Chondrocyte (in vitro differentiated cells): ENCODE measurements around the gene AGRN. TPM values are rescaled to one million over a fixed set of nuclear protein-coding genes. Genes with fewer than 3 reads are reported as not detected.
"Not testable (repeated sequence)": the region's sequence is repeated elsewhere in the genome, so short reads cannot be mapped to it uniquely, and the experiment has no call there.

Source experiments
- DNase-seq: peaks from one replicate; pipeline ENCODE4 v3.0.0; 2021; ENCODE audit warnings: mixed read lengths, low spot score
- H3K27ac Mint-ChIP-seq: one replicate; pipeline ENCODE4 v1.8.0; 2021; ENCODE audit warnings: mild to moderate bottlenecking, moderate library complexity, mixed read lengths; ENCODE audit not compliant: unreplicated experiment
- H3K27me3 Mint-ChIP-seq: 2 replicates; pipeline ENCODE4 v1.8.0; 2021; ENCODE audit warnings: low read depth, mixed read lengths
- H3K36me3 Mint-ChIP-seq: 2 replicates; pipeline ENCODE4 v1.8.0; 2021; ENCODE audit warnings: low read depth, mixed read lengths
- H3K4me1 Mint-ChIP-seq: 2 replicates; pipeline ENCODE4 v1.8.0; 2021; ENCODE audit warnings: low read depth, mild to moderate bottlenecking, mixed read lengths
- H3K4me3 Mint-ChIP-seq: one replicate; pipeline ENCODE4 v1.8.0; 2021; ENCODE audit warnings: mild to moderate bottlenecking, moderate library complexity, mixed read lengths; ENCODE audit not compliant: unreplicated experiment
- H3K9me3 Mint-ChIP-seq: 2 replicates; pipeline ENCODE4 v1.8.0; 2021; ENCODE audit warnings: low read depth, mixed read lengths
- CTCF ChIP-seq: fragments of 200-600 bp; sonication (generic); IDR thresholded peaks from 2 replicates; pipeline ENCODE4 v1.5.0; 2021; ENCODE audit warnings: antibody characterized with exemption, mild to moderate bottlenecking, moderate library complexity
- total RNA-seq: library from RNA; stranded (reverse); gene quantifications from 3 replicates; pipeline ENCODE4 v1.2.1, GENCODE V29; 2021

AGRN gene
- total RNA-seq, 1 donor from 2014 or later = 221 TPM

GRCh38 chr1:975896-976683 is 43.8 kb upstream of the AGRN start:
- Mint-ChIP-seq H3K36me3 (no peaks in the 10 kb centered on the region), H3K9me3 (no peaks in the 10 kb centered on the region), H3K4me3 (no peak overlapping the region), H3K27ac (no peak overlapping the region), H3K27me3 (peaks cover 9% of the 10 kb centered on the region), H3K4me1 (peaks cover 3% of the 10 kb centered on the region)
- DNase-seq = no peak
- TF ChIP-seq CTCF = peak; percentile 84

GRCh38 chr1:976791-977190 is 43.1 kb upstream of the AGRN start:
- DNase-seq, H3K9me3 Mint-ChIP-seq, H3K4me1 Mint-ChIP-seq, H3K4me3 Mint-ChIP-seq, H3K27me3 Mint-ChIP-seq, H3K36me3 Mint-ChIP-seq, H3K27ac Mint-ChIP-seq: not testable (repeated sequence)

DNA sequence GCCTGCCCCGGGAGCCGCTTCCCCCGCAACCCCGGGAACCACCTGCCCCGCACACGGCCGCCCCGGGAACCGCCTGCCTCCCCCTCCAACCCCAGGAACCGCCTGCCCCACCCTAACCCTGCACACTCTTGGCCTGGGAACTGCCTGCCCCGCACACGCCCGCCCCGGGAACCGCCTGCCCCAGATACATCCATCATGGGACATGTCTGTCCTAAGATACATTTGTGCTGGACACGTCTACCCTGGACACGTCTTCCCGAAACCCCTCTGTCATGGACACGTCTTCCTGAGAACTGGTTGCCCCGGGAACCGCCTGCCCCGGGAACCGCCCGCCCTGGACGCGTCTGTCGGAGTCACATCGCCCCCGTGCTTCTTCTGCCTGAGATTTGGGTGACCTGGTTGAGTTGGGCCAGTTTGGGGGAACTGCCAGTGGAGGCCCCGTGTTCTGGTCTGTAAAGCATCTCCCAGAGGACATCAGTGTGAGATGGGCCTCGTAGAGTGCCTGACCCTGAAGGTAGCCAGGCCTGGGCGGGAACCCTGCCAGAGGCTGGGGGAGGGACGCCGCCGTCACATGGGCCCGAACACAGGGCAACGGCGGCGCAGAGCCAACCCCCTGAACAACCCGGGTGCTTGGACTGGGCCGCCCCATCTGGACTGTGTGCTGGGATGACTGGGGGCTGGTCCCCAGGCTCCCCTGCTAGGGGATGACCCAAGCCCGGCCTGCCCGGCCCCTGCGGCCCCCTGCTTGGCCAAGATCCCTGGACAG is 41.7 kb upstream of the AGRN start:
- Mint-ChIP-seq H3K9me3 (no peaks in the 10 kb centered on the region), H3K36me3 (no peaks in the 10 kb centered on the region), H3K4me1 (peaks cover 3% of the 10 kb centered on the region), H3K27ac (no peak overlapping the region), H3K27me3 (peaks cover 10% of the 10 kb centered on the region), H3K4me3 (no peak overlapping the region)
- DNase-seq = no peak
- TF ChIP-seq CTCF = no peak

DNA sequence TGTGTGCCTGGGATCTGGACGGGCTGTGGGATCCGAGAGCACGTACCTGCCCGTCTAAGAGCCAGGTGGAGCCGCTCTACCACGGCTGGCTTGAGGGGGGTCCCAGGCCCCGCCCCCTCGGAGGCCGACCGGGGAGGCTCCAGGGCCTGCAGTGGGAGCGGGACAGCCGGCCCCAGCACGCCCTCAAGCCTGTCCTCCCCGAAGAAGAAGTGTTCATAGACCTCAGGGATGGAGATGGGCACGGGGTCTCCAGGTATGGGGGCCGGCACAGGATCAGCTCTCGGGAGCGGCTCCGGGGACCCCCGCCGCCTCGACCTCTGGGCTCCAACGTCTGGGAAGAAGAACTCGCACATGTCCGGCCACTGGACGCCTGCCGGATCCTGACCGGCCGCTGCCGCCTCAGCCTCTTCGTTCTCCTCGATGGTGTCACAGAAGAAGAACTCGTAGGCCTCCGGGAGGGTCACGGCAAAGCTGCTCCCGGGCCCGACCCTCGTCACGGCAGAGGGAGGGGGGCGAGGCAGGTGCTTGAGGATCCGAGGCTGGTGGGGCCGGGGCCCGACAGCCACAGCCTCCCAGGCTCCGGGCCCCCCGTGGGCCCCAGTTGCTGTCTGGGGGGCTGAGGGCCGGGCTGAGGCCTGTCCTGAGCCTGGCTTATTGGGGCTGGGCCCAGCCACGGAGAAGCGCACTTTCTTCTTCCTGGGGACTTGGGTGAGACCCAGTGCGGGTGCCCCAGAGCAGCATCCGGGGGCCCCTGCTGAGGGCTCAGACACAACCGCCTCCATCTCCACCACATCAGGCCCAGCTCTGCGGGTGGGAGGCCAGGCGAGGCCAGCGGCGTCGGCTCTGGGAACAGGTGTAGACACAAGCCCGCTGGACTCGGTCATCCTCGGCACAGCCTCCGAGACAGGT is 40.8 kb upstream of the AGRN start:
- H3K36me3 Mint-ChIP-seq = no peaks in the 10 kb centered on the region
- peaks cover 3% of the 10 kb centered on the region for H3K4me1 Mint-ChIP-seq
- no peak for DNase-seq
- no peak overlapping the region for H3K27ac Mint-ChIP-seq
- no peak overlapping the region for H3K4me3 Mint-ChIP-seq
- H3K9me3 Mint-ChIP-seq = no peaks in the 10 kb centered on the region
- TF ChIP-seq CTCF = no peak
- H3K27me3 Mint-ChIP-seq = peaks cover 10% of the 10 kb centered on the region

DNA sequence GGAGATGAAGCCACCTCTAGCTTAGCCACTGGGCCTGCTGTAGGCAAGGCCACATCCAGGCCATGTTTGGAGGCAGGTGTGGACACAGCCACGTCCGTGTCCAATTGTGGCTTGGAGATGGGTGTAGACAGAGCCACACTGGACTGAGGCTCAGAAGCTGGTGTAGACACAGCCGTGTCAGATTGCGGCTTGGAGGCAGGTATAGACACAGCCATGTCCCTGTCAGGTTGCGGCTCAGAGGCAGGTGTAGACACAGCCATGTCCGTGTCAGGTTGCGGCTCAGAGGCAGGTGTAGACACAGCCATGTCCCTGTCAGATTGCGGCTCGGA is 40.2 kb upstream of the AGRN start:
- peaks cover 3% of the 10 kb centered on the region for H3K4me1 Mint-ChIP-seq
- peaks cover 10% of the 10 kb centered on the region for H3K27me3 Mint-ChIP-seq
- DNase-seq = no peak
- no peak for TF ChIP-seq CTCF
- no peaks in the 10 kb centered on the region for H3K36me3 Mint-ChIP-seq
- H3K9me3 Mint-ChIP-seq = no peaks in the 10 kb centered on the region
- no peak overlapping the region for H3K4me3 Mint-ChIP-seq
- H3K27ac Mint-ChIP-seq = no peak overlapping the region
